Measurements from ENCODE around the gene TSPAN3.

TSPAN3 gene

GRCh38 chr15:77099741-77100463, 29.0 kb upstream of the TSPAN3 start:
- Histone ChIP-seq H3K4me1 (ENCODE audit: control insufficient read depth, insufficient read depth, low read length) (no peaks in the 10 kb centered on the region), H3K9me3 (ENCODE audit: control insufficient read depth in 2 of 2, low read length in 2 of 2) (no peaks in the 10 kb centered on the region), H3K4me3 (ENCODE audit: low read length in 2 of 2) (no peak overlapping the region), H3K9ac (ENCODE audit: low read length in 2 of 2) (no peak overlapping the region), H3K36me3 (ENCODE audit: control insufficient read depth in 2 of 2, insufficient read depth in 2 of 2, low read length in 2 of 2) (no peaks in the 10 kb centered on the region), H3K27me3 (ENCODE audit: control insufficient read depth in 1 of 2, insufficient read depth in 2 of 2, low read length in 2 of 2) (no peaks in the 10 kb centered on the region), H3K27ac (ENCODE audit: low read length) (no peak overlapping the region)

- Histone ChIP-seq H3K9me3 (ENCODE audit: control insufficient read depth in 2 of 2, low read length in 2 of 2) (no peaks in the 10 kb centered on the region), H3K36me3 (ENCODE audit: control insufficient read depth in 2 of 2, insufficient read depth in 2 of 2, low read length in 2 of 2) (no peaks in the 10 kb centered on the region), H3K9ac (ENCODE audit: low read length in 2 of 2) (no peak overlapping the region), H3K27ac (ENCODE audit: low read length) (no peak overlapping the region), H3K4me3 (ENCODE audit: low read length in 2 of 2) (no peak overlapping the region), H3K27me3 (ENCODE audit: control insufficient read depth in 1 of 2, insufficient read depth in 2 of 2, low read length in 2 of 2) (no peaks in the 10 kb centered on the region), H3K4me1 (ENCODE audit: control insufficient read depth, insufficient read depth, low read length) (no peaks in the 10 kb centered on the region)
These were observed 27.7 kb upstream of the TSPAN3 start for GRCh38 chr15:77098572-77098971.

- no peaks in the 10 kb centered on the region for H3K27me3 ChIP-seq (ENCODE audit: control insufficient read depth in 1 of 2, insufficient read depth in 2 of 2, low read length in 2 of 2)
- H3K4me1 ChIP-seq (ENCODE audit: control insufficient read depth, insufficient read depth, low read length): no peaks in the 10 kb centered on the region
- H3K4me3 ChIP-seq (ENCODE audit: low read length in 2 of 2): no peak overlapping the region
- no peak overlapping the region for H3K27ac ChIP-seq (ENCODE audit: low read length)
- H3K9ac ChIP-seq (ENCODE audit: low read length in 2 of 2): no peak overlapping the region
- H3K9me3 ChIP-seq (ENCODE audit: control insufficient read depth in 2 of 2, low read length in 2 of 2): no peaks in the 10 kb centered on the region
- H3K36me3 ChIP-seq (ENCODE audit: control insufficient read depth in 2 of 2, insufficient read depth in 2 of 2, low read length in 2 of 2): no peaks in the 10 kb centered on the region
These were observed 27.0 kb upstream of the TSPAN3 start for GRCh38 chr15:77097921-77098320.

- H3K4me3 ChIP-seq (ENCODE audit: low read length in 2 of 2): no peak overlapping the region
- H3K36me3 ChIP-seq (ENCODE audit: control insufficient read depth in 2 of 2, insufficient read depth in 2 of 2, low read length in 2 of 2): no peaks in the 10 kb centered on the region
- H3K27me3 ChIP-seq (ENCODE audit: control insufficient read depth in 1 of 2, insufficient read depth in 2 of 2, low read length in 2 of 2): no peaks in the 10 kb centered on the region
- no peak overlapping the region for H3K27ac ChIP-seq (ENCODE audit: low read length)
- H3K9me3 ChIP-seq (ENCODE audit: control insufficient read depth in 2 of 2, low read length in 2 of 2): no peaks in the 10 kb centered on the region
- no peak overlapping the region for H3K9ac ChIP-seq (ENCODE audit: low read length in 2 of 2)
- no peaks in the 10 kb centered on the region for H3K4me1 ChIP-seq (ENCODE audit: control insufficient read depth, insufficient read depth, low read length)
These were observed 26.4 kb upstream of the TSPAN3 start for GRCh38 chr15:77097248-77097721.

- Histone ChIP-seq H3K36me3 (ENCODE audit: control insufficient read depth in 2 of 2, insufficient read depth in 2 of 2, low read length in 2 of 2) (no peaks in the 10 kb centered on the region), H3K27me3 (ENCODE audit: control insufficient read depth in 1 of 2, insufficient read depth in 2 of 2, low read length in 2 of 2) (no peaks in the 10 kb centered on the region)
These were observed 25.6 kb upstream of the TSPAN3 start for GRCh38 chr15:77096541-77096940.

GRCh38 chr15:77096138-77096537, 25.2 kb upstream of the TSPAN3 start:
- Histone ChIP-seq H3K4me3 (ENCODE audit: low read length in 2 of 2) (no peak overlapping the region), H3K36me3 (ENCODE audit: control insufficient read depth in 2 of 2, insufficient read depth in 2 of 2, low read length in 2 of 2) (no peaks in the 10 kb centered on the region), H3K27me3 (ENCODE audit: control insufficient read depth in 1 of 2, insufficient read depth in 2 of 2, low read length in 2 of 2) (no peaks in the 10 kb centered on the region), H3K9me3 (ENCODE audit: control insufficient read depth in 2 of 2, low read length in 2 of 2) (no peaks in the 10 kb centered on the region), H3K4me1 (ENCODE audit: control insufficient read depth, insufficient read depth, low read length) (no peaks in the 10 kb centered on the region), H3K9ac (ENCODE audit: low read length in 2 of 2) (no peak overlapping the region), H3K27ac (ENCODE audit: low read length) (no peak overlapping the region)

More at GRCh38 chr15:77096541-77096940, 25.6 kb upstream of the TSPAN3 start:
- Histone ChIP-seq H3K9ac (ENCODE audit: low read length in 2 of 2) (no peak overlapping the region), H3K4me3 (ENCODE audit: low read length in 2 of 2) (no peak overlapping the region), H3K9me3 (ENCODE audit: control insufficient read depth in 2 of 2, low read length in 2 of 2) (no peaks in the 10 kb centered on the region), H3K27ac (ENCODE audit: low read length) (no peak overlapping the region), H3K4me1 (ENCODE audit: control insufficient read depth, insufficient read depth, low read length) (no peaks in the 10 kb centered on the region)

GRCh38 chr15:77094397-77095030, 23.6 kb upstream of the TSPAN3 start:
- Histone ChIP-seq H3K27ac (ENCODE audit: low read length) (no peak overlapping the region), H3K9me3 (ENCODE audit: control insufficient read depth in 2 of 2, low read length in 2 of 2) (no peaks in the 10 kb centered on the region), H3K36me3 (ENCODE audit: control insufficient read depth in 2 of 2, insufficient read depth in 2 of 2, low read length in 2 of 2) (no peaks in the 10 kb centered on the region), H3K27me3 (ENCODE audit: control insufficient read depth in 1 of 2, insufficient read depth in 2 of 2, low read length in 2 of 2) (peaks cover 0 to 2% of the 10 kb centered on the region in 2 donors), H3K4me3 (ENCODE audit: low read length in 2 of 2) (no peak overlapping the region), H3K4me1 (ENCODE audit: control insufficient read depth, insufficient read depth, low read length) (no peaks in the 10 kb centered on the region), H3K9ac (ENCODE audit: low read length in 2 of 2) (no peak overlapping the region)

- Histone ChIP-seq H3K9me3 (ENCODE audit: control insufficient read depth in 2 of 2, low read length in 2 of 2) (no peaks in the 10 kb centered on the region), H3K4me3 (ENCODE audit: low read length in 2 of 2) (no peak overlapping the region), H3K27ac (ENCODE audit: low read length) (no peak overlapping the region), H3K9ac (ENCODE audit: low read length in 2 of 2) (no peak overlapping the region), H3K27me3 (ENCODE audit: control insufficient read depth in 1 of 2, insufficient read depth in 2 of 2, low read length in 2 of 2) (peaks cover 0 to 2% of the 10 kb centered on the region in 2 donors), H3K36me3 (ENCODE audit: control insufficient read depth in 2 of 2, insufficient read depth in 2 of 2, low read length in 2 of 2) (no peaks in the 10 kb centered on the region), H3K4me1 (ENCODE audit: control insufficient read depth, insufficient read depth, low read length) (no peaks in the 10 kb centered on the region)
These were observed 22.5 kb upstream of the TSPAN3 start for GRCh38 chr15:77093436-77093835.

- no peaks in the 10 kb centered on the region for H3K36me3 ChIP-seq (ENCODE audit: control insufficient read depth in 2 of 2, insufficient read depth in 2 of 2, low read length in 2 of 2)
- H3K27ac ChIP-seq (ENCODE audit: low read length): no peak overlapping the region
- H3K9ac ChIP-seq (ENCODE audit: low read length in 2 of 2): no peak overlapping the region
- no peaks in the 10 kb centered on the region for H3K4me1 ChIP-seq (ENCODE audit: control insufficient read depth, insufficient read depth, low read length)
- H3K9me3 ChIP-seq (ENCODE audit: control insufficient read depth in 2 of 2, low read length in 2 of 2): no peaks in the 10 kb centered on the region
- no peak overlapping the region for H3K4me3 ChIP-seq (ENCODE audit: low read length in 2 of 2)
- H3K27me3 ChIP-seq (ENCODE audit: control insufficient read depth in 1 of 2, insufficient read depth in 2 of 2, low read length in 2 of 2): peaks cover 0 to 2% of the 10 kb centered on the region in 2 donors
These were observed 20.2 kb upstream of the TSPAN3 start for GRCh38 chr15:77091097-77091496.

GRCh38 chr15:77087213-77087612, 16.3 kb upstream of the TSPAN3 start:
- Histone ChIP-seq H3K27me3 (ENCODE audit: control insufficient read depth in 1 of 2, insufficient read depth in 2 of 2, low read length in 2 of 2) (peaks cover 0 to 2% of the 10 kb centered on the region in 2 donors), H3K9me3 (ENCODE audit: control insufficient read depth in 2 of 2, low read length in 2 of 2) (no peaks in the 10 kb centered on the region), H3K27ac (ENCODE audit: low read length) (no peak overlapping the region), H3K4me3 (ENCODE audit: low read length in 2 of 2) (no peak overlapping the region), H3K9ac (ENCODE audit: low read length in 2 of 2) (no peak overlapping the region), H3K36me3 (ENCODE audit: control insufficient read depth in 2 of 2, insufficient read depth in 2 of 2, low read length in 2 of 2) (no peaks in the 10 kb centered on the region), H3K4me1 (ENCODE audit: control insufficient read depth, insufficient read depth, low read length) (peaks cover 5% of the 10 kb centered on the region)

GRCh38 chr15:77085297-77085696, 14.4 kb upstream of the TSPAN3 start:
- H3K9ac ChIP-seq (ENCODE audit: low read length in 2 of 2): no peak overlapping the region
- H3K4me3 ChIP-seq (ENCODE audit: low read length in 2 of 2): no peak overlapping the region
- no peaks in the 10 kb centered on the region for H3K27me3 ChIP-seq (ENCODE audit: control insufficient read depth in 1 of 2, insufficient read depth in 2 of 2, low read length in 2 of 2)
- no peak overlapping the region for H3K27ac ChIP-seq (ENCODE audit: low read length)
- H3K36me3 ChIP-seq (ENCODE audit: control insufficient read depth in 2 of 2, insufficient read depth in 2 of 2, low read length in 2 of 2): no peaks in the 10 kb centered on the region
- peaks cover 5% of the 10 kb centered on the region for H3K4me1 ChIP-seq (ENCODE audit: control insufficient read depth, insufficient read depth, low read length)
- H3K9me3 ChIP-seq (ENCODE audit: control insufficient read depth in 2 of 2, low read length in 2 of 2): no peaks in the 10 kb centered on the region
